Central memory CD8-positive, alpha-beta T cell (primary cell): Measurements from ENCODE around the gene ELFN1.

Experiments used
- ATAC-seq: fragments of 150-1000 bp; cut with Tn5 transposase; replicated peaks from 2 replicates; pipeline ENCODE4 v1.10.0; 2022; ENCODE audit warnings: mild to moderate bottlenecking, moderate FRiP score, moderate number of reproducible peaks; ENCODE audit not compliant: poor library complexity, severe bottlenecking; ENCODE audit errors: extremely low read depth
- DNase-seq, 2 donors: peaks; one replicate each; pipeline ENCODE4 v3.0.0; 2021; ENCODE audit warnings: low spot score in 2 of 2
- H3K27ac Mint-ChIP-seq: one replicate; pipeline ENCODE4 v1.8.0; 2022; ENCODE audit warnings: low read depth, mild to moderate bottlenecking, moderate library complexity, mixed read lengths
- H3K27me3 Mint-ChIP-seq: one replicate; pipeline ENCODE4 v1.8.0; 2022; ENCODE audit warnings: mixed read lengths
- H3K36me3 Mint-ChIP-seq: one replicate; pipeline ENCODE4 v1.8.0; 2022; ENCODE audit warnings: mild to moderate bottlenecking, moderate library complexity, mixed read lengths; ENCODE audit not compliant: insufficient read depth
- H3K4me1 Mint-ChIP-seq: one replicate; pipeline ENCODE4 v1.8.0; 2022; ENCODE audit warnings: mixed read lengths
- H3K4me3 Mint-ChIP-seq: one replicate; pipeline ENCODE4 v1.8.0; 2022; ENCODE audit warnings: mild to moderate bottlenecking, moderate library complexity, mixed read lengths
- H3K9me3 Mint-ChIP-seq: one replicate; pipeline ENCODE4 v1.8.0; 2022; ENCODE audit warnings: mixed read lengths

The ELFN1 gene

DNA sequence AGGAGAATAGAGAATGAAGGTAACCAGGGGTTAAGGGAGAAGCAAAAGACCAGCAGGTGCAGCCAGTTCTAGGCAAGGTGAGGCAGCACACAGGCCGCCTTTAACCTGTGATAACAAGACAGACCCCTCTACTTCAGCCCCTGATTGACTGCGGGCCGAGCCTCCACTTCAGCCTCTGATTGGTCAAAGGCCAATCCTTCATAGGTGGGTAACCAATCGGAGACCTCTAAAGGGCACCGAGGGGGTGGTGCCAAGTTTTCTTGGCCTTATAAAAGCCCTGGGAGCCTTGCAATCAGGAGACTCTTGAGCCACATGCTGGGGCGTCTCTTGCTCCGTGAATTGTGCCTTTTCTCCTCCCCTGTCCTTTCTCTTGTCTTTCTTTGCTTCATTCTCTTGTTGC is 98.8 kb downstream of the ELFN1 start:
- no peaks in the 10 kb centered on the region for H3K36me3 Mint-ChIP-seq
- no peak overlapping the region for H3K27ac Mint-ChIP-seq
- H3K4me1 Mint-ChIP-seq: no peaks in the 10 kb centered on the region
- no peak overlapping the region for H3K4me3 Mint-ChIP-seq
- ATAC-seq (no peak), DNase-seq (no peak)
- H3K27me3 Mint-ChIP-seq: no peaks in the 10 kb centered on the region
- H3K9me3 Mint-ChIP-seq: no peaks in the 10 kb centered on the region

GRCh38 chr7:1769286-1770200 is 99.5 kb downstream of the ELFN1 start:
- DNase-seq: no peak
- Mint-ChIP-seq H3K4me1 (no peaks in the 10 kb centered on the region), H3K4me3 (no peak overlapping the region), H3K36me3 (no peaks in the 10 kb centered on the region), H3K9me3 (no peaks in the 10 kb centered on the region), H3K27me3 (no peaks in the 10 kb centered on the region), H3K27ac (no peak overlapping the region)
- no peak for ATAC-seq

DNA sequence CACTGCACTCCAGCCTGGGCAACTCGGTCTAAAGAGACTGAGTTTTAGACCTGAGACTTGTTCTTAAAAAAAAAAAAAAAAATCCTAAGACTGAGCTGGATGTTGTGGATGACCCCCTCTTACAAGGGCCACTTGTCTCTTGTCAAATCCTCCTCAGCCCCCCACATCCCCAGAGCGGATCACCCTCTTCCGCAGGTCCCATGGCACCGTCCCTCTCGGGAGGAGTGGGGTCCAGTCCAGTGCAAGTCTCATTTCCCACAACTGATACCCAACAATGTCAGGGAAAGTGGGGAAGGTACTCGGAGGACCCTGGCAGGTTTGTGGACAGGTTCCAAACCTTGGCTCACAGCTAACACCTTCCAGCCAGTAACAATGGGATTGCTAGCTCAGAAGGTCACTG is 100.3 kb downstream of the ELFN1 start:
- no peaks in the 10 kb centered on the region for H3K36me3 Mint-ChIP-seq
- no peak for ATAC-seq
- H3K27me3 Mint-ChIP-seq: peaks cover 5% of the 10 kb centered on the region
- H3K4me3 Mint-ChIP-seq: no peak overlapping the region
- DNase-seq: no peak
- no peaks in the 10 kb centered on the region for H3K4me1 Mint-ChIP-seq
- no peak overlapping the region for H3K27ac Mint-ChIP-seq
- peaks cover under 1% of the 10 kb centered on the region for H3K9me3 Mint-ChIP-seq

DNA sequence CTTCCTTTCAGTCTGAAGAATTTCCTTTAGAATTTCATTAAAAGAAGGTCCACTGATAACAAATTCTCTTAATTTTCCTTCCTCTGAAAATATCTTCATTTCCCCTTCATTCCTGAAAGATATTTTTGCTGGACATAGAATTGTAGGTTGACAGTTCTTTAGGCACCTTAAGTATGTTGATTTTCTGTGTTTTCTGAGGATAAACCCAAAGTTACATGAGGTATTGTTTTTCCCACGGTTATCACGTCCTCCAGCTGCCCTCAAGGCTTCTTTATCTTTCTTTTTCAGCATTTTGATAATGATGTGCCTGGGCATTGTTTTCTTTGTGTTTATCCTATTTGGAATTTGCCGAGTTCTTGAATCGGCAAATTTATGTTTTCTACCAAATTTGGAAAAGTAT is 105.3 kb downstream of the ELFN1 start:
- ATAC-seq (no peak), DNase-seq (no peak)
- H3K4me1 Mint-ChIP-seq: no peaks in the 10 kb centered on the region
- no peak overlapping the region for H3K27ac Mint-ChIP-seq
- no peaks in the 10 kb centered on the region for H3K36me3 Mint-ChIP-seq
- H3K4me3 Mint-ChIP-seq: no peak overlapping the region
- H3K9me3 Mint-ChIP-seq: peaks cover 5% of the 10 kb centered on the region
- H3K27me3 Mint-ChIP-seq: peaks cover 34% of the 10 kb centered on the region

DNA sequence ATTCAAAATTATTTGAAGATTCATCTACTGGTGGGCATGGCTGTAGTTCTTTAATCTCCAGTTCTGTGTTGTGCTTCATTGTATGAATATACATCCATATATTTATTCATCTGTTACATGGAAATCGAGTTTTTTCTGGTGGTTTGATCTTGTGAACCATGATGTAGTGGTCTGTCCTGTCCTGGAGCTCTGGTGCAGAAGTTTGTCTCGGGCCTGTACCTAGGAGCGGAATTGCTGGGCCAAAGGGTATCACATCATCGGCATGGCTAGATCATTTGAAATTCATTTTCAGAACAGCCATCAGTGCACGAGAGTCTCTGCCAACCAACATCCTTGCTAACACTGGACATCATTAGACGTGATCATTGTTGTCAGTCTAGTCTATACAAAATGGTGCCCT is 107.0 kb downstream of the ELFN1 start:
- Mint-ChIP-seq H3K27me3 (peaks cover 34% of the 10 kb centered on the region), H3K36me3 (no peaks in the 10 kb centered on the region), H3K4me1 (no peaks in the 10 kb centered on the region), H3K4me3 (no peak overlapping the region), H3K27ac (no peak overlapping the region), H3K9me3 (peaks cover 5% of the 10 kb centered on the region)
- DNase-seq (no peak), ATAC-seq (no peak)

GRCh38 chr7:1779445-1779844 is 109.4 kb downstream of the ELFN1 start:
- Mint-ChIP-seq H3K9me3 (peaks cover 5% of the 10 kb centered on the region), H3K4me1 (no peaks in the 10 kb centered on the region), H3K36me3 (no peaks in the 10 kb centered on the region), H3K27me3 (peaks cover 43% of the 10 kb centered on the region), H3K27ac (no peak overlapping the region), H3K4me3 (no peak overlapping the region)
- DNase-seq (no peak), ATAC-seq (no peak)

GRCh38 chr7:1781369-1781768 is 111.3 kb downstream of the ELFN1 start:
- Mint-ChIP-seq H3K27ac (no peak overlapping the region), H3K4me3 (no peak overlapping the region), H3K4me1 (no peaks in the 10 kb centered on the region), H3K36me3 (peaks cover 3% of the 10 kb centered on the region), H3K27me3 (peaks cover 49% of the 10 kb centered on the region), H3K9me3 (peaks cover 10% of the 10 kb centered on the region)
- no peak for ATAC-seq
- no peak for DNase-seq

DNA sequence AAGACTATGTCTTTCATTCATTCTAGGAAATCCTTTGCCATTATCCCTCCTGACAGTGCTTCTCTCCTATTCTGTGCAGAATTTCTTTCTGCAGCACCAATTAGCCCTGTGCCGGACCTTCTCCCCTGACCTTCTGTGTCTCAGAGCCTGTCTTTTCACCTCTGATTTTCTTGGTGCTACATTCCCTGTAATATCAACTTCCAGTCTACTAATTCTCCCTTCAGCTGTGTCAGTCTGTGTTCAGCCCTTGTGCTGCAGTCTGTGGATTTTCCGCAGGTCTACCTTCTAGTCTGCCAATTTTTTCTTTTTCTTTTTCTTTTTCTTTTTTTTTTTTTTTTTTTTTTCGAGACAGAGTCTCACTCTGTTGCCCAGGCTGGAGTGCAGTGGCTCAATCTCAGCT is 115.8 kb downstream of the ELFN1 start:
- ATAC-seq: no peak
- H3K9me3 Mint-ChIP-seq: peaks cover 13% of the 10 kb centered on the region
- H3K4me1 Mint-ChIP-seq: no peaks in the 10 kb centered on the region
- H3K27ac Mint-ChIP-seq: no peak overlapping the region
- DNase-seq: no peak
- peaks cover 59% of the 10 kb centered on the region for H3K27me3 Mint-ChIP-seq
- H3K36me3 Mint-ChIP-seq: peaks cover 3% of the 10 kb centered on the region
- H3K4me3 Mint-ChIP-seq: no peak overlapping the region

GRCh38 chr7:1787241-1787640 is 117.2 kb downstream of the ELFN1 start:
- DNase-seq (no peak), ATAC-seq (no peak)
- Mint-ChIP-seq H3K36me3 (peaks cover 3% of the 10 kb centered on the region), H3K4me1 (no peaks in the 10 kb centered on the region), H3K9me3 (peaks cover 13% of the 10 kb centered on the region), H3K27ac (no peak overlapping the region), H3K27me3 (peaks cover 59% of the 10 kb centered on the region), H3K4me3 (no peak overlapping the region)

DNA sequence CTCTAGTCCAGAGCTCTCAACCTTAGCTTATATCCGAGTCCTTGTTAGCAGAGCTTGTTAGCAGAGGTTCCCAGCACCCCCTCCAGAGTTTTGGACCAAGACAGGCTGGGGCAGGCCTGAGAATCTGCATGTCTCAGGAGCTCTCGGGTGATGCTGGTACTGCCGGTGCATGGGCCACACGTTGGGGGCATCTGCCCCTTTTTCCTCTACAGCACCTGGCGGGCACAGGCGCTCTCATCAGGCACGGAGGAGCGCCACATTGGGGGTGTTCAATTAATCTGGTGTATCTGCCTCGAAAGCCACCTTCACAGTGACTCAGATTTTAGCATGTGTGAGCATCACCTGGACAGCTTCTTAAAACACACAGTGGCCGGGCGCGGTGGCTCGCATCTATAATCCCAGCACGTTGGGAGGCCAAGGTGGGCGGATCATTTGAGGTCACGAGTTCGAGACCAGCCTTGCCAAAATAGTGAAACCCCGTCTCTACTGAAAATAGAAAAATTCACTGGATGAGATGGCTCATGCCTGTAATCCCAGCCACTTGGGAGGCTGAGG is 117.7 kb downstream of the ELFN1 start:
- DNase-seq (no peak), ATAC-seq (no peak)
- Mint-ChIP-seq H3K4me3 (no peak overlapping the region), H3K9me3 (peaks cover 13% of the 10 kb centered on the region), H3K27me3 (peaks cover 59% of the 10 kb centered on the region), H3K27ac (no peak overlapping the region), H3K36me3 (peaks cover 3% of the 10 kb centered on the region), H3K4me1 (no peaks in the 10 kb centered on the region)

- peaks cover 18% of the 10 kb centered on the region for H3K9me3 Mint-ChIP-seq
- ATAC-seq (no peak), DNase-seq (no peak)
- H3K27me3 Mint-ChIP-seq: peaks cover 40% of the 10 kb centered on the region
- no peak overlapping the region for H3K27ac Mint-ChIP-seq
- H3K4me1 Mint-ChIP-seq: no peaks in the 10 kb centered on the region
- peaks cover 2% of the 10 kb centered on the region for H3K36me3 Mint-ChIP-seq
- no peak overlapping the region for H3K4me3 Mint-ChIP-seq
Measured at GRCh38 chr7:1794888-1795542, 124.9 kb downstream of the ELFN1 start.
